ENCODE results near the gene LAG3. TPM values are rescaled to one million over a fixed set of nuclear protein-coding genes. Genes with fewer than 3 reads are reported as not detected.

The LAG3 gene
- total RNA-seq, 4 donors from 2014 or later: 0.13 TPM; not detected in 3

GRCh38 chr12:6810758-6811157 is 38.4 kb downstream of the LAG3 start:
- Histone ChIP-seq H3K27me3 (no peaks in the 10 kb centered on the region), H3K4me1 (no peaks in the 10 kb centered on the region), H3K27ac (no peak overlapping the region), H3K4me3 (replicated peaks in 1 of 3) (no peak overlapping the region), H3K36me3 (no peaks in the 10 kb centered on the region), H3K9me3 (no peaks in the 10 kb centered on the region)
- intact Hi-C loops (cut with DNase I): no loop called here
- WGBS, 2 donors: 68 to 69% methylated on average over 1 of the region's 1 CpG
- TF ChIP-seq CTCF (IDR thresholded peaks at IDR 0.05) (no peak), POLR2A (IDR thresholded peaks at IDR 0.05) (no peak)
- DNase-seq: no peak

GRCh38 chr12:6813363-6813762 is 41.0 kb downstream of the LAG3 start:
- H3K27ac ChIP-seq: no peak overlapping the region
- no peak for TF ChIP-seq POLR2A (IDR thresholded peaks at IDR 0.05)
- TF ChIP-seq CTCF (IDR thresholded peaks at IDR 0.05): no peak
- intact Hi-C loops (cut with DNase I): no loop called here
- no peaks in the 10 kb centered on the region for H3K4me1 ChIP-seq
- H3K27me3 ChIP-seq: no peaks in the 10 kb centered on the region
- DNase-seq: no peak
- 78 to 85% methylated on average over 4 of the region's 4 CpGs for WGBS, 2 donors
- no peak overlapping the region for H3K4me3 ChIP-seq (replicated peaks in 1 of 3)
- no peaks in the 10 kb centered on the region for H3K9me3 ChIP-seq
- no peaks in the 10 kb centered on the region for H3K36me3 ChIP-seq

GRCh38 chr12:6816598-6816997 is 44.3 kb downstream of the LAG3 start:
- WGBS, 2 donors: 57 to 62% methylated on average over 3 of the region's 3 CpGs
- no peak for DNase-seq
- no peak for TF ChIP-seq POLR2A (IDR thresholded peaks at IDR 0.05)
- Histone ChIP-seq H3K9me3 (no peaks in the 10 kb centered on the region), H3K4me1 (peaks cover 0 to 6% of the 10 kb centered on the region in 2 donors), H3K36me3 (no peaks in the 10 kb centered on the region), H3K27ac (no peak overlapping the region), H3K27me3 (no peaks in the 10 kb centered on the region), H3K4me3 (replicated peaks in 1 of 3) (no peak overlapping the region)
- intact Hi-C loops (cut with DNase I): no loop called here

- H3K9me3 ChIP-seq: no peaks in the 10 kb centered on the region
- WGBS, 2 donors: 88 to 93% methylated on average over 8 of the region's 8 CpGs
- H3K36me3 ChIP-seq: no peaks in the 10 kb centered on the region
- H3K4me3 ChIP-seq (replicated peaks in 1 of 3): no peak overlapping the region
- H3K27ac ChIP-seq: no peak overlapping the region
- peaks cover 0 to 11% of the 10 kb centered on the region in 2 donors for H3K4me1 ChIP-seq
- no peaks in the 10 kb centered on the region for H3K27me3 ChIP-seq
- no peak for DNase-seq
- TF ChIP-seq POLR2A (IDR thresholded peaks at IDR 0.05) (no peak), CTCF (IDR thresholded peaks at IDR 0.05) (no peak)
- intact Hi-C loops (cut with DNase I): no loop called here
Measured at GRCh38 chr12:6817098-6817497, 44.8 kb downstream of the LAG3 start.

GRCh38 chr12:6817662-6818157 is 45.4 kb downstream of the LAG3 start:
- Histone ChIP-seq H3K27me3 (no peaks in the 10 kb centered on the region), H3K27ac (no peak overlapping the region), H3K36me3 (no peaks in the 10 kb centered on the region), H3K9me3 (no peaks in the 10 kb centered on the region), H3K4me3 (replicated peaks in 1 of 3) (no peak overlapping the region), H3K4me1 (peaks cover 0 to 12% of the 10 kb centered on the region in 2 donors)
- no peak for DNase-seq
- TF ChIP-seq POLR2A (IDR thresholded peaks at IDR 0.05) (no peak), CTCF (IDR thresholded peaks at IDR 0.05) (no peak)
- 92 to 94% methylated on average over 20 of the region's 20 CpGs for WGBS, 2 donors
- intact Hi-C loops (cut with DNase I): no loop called here

GRCh38 chr12:6818222-6818621 is 45.9 kb downstream of the LAG3 start:
- Histone ChIP-seq H3K4me3 (replicated peaks in 1 of 3) (no peak overlapping the region), H3K9me3 (no peaks in the 10 kb centered on the region), H3K36me3 (no peaks in the 10 kb centered on the region), H3K4me1 (peaks cover 0 to 12% of the 10 kb centered on the region in 2 donors), H3K27me3 (no peaks in the 10 kb centered on the region), H3K27ac (no peak overlapping the region)
- TF ChIP-seq POLR2A (IDR thresholded peaks at IDR 0.05) (no peak), CTCF (IDR thresholded peaks at IDR 0.05) (no peak)
- intact Hi-C loops (cut with DNase I): no loop called here
- WGBS, 2 donors: 61 to 63% methylated on average over 2 to 10 of the region's 10 CpGs
- DNase-seq: no peak

Data from thyroid gland (tissue), 4 donors.